Measurements from ENCODE around the gene ATP1B2.
A peak's percentile ranks its signal among the peaks of the same experiment; 100 is the strongest.
"Not testable (repeated sequence)": the region's sequence is repeated elsewhere in the genome, so short reads cannot be mapped to it uniquely, and the experiment has no call there.

The ATP1B2 gene

GRCh38 chr17:7636163-7636562 lies 14.6 kb upstream of the ATP1B2 start:
- DNase-seq, result no peak

DNA sequence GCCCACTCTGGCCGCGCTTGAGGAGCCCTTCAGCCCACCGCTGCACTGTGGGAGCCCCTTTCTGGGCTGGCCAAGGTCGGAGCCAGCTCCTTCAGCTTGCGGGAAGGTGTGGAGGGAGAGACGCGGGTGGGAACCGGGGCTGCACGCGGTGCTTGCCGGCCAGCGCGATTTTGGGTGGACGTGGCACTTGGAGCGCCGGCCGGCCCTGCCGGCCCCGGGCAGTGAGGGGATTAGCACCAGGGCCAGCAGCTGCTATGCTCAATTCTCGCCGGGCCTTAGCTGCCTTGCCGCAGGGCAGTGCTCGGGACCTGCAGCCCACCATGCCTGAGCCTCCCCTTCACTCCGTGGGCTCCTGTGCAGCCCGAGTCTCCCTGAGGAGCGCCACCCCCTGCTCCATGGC lies 9.9 kb upstream of the ATP1B2 start:
- DNase-seq, result no peak

- not testable (repeated sequence) for DNase-seq
Observed at GRCh38 chr17:7641635-7642034, 9.1 kb upstream of the ATP1B2 start.

GRCh38 chr17:7644775-7645174 lies 6.0 kb upstream of the ATP1B2 start:
- no peak for DNase-seq

DNA sequence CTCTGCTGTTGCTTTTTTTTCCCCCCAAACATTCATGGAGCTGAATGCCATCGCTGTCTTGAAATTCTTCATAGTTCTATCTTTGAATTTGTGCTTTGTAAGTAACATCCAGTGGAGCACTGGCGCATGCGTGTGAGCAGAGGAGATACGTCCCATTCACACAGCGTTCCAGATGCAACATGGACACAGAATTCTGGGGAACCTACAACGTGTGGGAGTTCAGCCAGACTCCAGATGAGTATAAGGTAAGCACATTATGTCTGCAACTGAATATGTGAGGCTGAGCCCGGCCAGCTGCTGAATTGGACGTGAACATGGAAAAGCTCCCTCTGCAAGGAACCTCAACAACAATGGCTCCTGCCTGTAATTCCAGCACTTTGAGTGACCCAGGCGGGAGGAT lies 4.3 kb upstream of the ATP1B2 start:
- DNase-seq, result no peak

DNA sequence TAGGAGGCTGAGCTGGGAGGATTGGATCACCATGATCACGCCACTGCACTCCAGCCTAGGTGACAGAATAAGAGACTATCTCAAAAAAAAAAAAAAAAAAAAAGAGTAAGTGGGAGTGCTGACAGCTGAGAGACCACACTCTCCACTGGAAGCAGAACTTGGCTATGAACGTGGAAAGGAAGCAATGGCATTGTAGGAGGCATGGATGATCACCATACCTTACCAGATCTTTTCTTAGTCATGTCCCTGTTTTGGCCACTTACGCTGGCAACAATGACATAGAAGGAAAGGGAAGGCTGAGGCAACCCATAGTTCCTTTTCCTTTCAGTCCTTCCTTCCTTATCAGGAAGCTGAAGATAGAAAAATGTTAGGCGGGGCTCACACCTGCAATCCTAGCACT lies 3.7 kb upstream of the ATP1B2 start:
- DNase-seq, result no peak

DNA sequence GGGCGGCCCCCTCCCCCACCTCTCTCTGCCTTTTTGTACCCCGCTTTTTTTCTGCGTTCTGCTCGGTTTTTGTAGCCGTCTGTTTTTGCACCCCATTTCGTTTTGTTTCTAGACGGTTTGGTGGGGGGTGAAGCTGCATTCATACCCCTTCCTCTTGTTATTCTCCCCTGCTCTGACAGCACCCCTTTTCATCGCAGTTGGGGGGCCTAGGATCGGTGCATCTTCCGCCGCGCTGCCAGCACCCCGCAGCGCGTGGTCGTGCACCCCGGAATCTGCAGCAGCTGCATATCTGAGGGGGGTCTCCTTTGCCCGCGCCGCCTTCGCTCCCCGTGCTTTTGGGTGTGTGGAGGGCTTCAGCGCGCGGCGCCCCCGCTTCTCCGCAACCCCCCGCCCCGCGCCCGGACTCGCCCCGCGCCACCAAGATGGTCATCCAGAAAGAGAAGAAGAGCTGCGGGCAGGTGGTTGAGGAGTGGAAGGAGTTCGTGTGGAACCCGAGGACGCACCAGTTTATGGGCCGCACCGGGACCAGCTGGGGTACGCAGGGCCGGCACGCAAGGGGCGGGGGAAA lies 455 bp downstream of the ATP1B2 start:
- DNase-seq, result no peak

DNA sequence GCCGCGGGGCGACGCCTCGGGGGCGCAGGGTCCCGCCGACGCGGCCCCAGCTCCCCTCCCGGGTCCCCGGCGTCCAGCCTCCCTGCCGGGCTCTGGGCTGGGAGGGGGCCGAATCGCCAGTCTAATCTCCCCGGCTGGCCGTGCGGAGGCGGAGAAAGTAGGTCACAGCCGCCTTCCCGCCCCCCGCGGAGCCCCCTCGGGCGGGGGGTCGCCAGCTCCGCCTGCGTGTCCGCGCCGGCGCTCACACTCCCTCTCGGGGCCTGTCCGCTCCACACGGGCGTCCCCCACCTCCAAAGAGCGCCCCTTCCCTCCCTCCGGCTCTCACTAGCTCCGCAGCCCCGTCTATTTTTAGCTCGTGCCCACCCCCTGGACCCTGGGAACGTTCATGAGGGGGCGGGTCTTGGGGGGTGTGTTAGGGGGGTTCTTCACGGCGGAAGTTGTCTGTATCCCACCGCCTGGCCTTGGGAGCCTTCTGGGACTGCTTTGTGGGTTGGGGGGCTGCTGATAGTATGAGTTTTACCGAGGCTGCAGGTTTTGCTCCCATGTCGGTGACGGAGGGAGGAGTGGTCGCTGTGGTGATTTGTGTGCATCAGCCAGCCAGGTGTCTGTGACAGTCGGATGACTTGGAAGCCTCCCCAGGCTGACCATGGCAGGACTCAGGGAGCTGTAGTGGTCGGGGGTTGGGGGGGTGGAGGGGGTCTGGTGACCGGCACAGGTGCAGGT lies 1.1 kb downstream of the ATP1B2 start:
- DNase-seq, result peak; percentile 7

DNA sequence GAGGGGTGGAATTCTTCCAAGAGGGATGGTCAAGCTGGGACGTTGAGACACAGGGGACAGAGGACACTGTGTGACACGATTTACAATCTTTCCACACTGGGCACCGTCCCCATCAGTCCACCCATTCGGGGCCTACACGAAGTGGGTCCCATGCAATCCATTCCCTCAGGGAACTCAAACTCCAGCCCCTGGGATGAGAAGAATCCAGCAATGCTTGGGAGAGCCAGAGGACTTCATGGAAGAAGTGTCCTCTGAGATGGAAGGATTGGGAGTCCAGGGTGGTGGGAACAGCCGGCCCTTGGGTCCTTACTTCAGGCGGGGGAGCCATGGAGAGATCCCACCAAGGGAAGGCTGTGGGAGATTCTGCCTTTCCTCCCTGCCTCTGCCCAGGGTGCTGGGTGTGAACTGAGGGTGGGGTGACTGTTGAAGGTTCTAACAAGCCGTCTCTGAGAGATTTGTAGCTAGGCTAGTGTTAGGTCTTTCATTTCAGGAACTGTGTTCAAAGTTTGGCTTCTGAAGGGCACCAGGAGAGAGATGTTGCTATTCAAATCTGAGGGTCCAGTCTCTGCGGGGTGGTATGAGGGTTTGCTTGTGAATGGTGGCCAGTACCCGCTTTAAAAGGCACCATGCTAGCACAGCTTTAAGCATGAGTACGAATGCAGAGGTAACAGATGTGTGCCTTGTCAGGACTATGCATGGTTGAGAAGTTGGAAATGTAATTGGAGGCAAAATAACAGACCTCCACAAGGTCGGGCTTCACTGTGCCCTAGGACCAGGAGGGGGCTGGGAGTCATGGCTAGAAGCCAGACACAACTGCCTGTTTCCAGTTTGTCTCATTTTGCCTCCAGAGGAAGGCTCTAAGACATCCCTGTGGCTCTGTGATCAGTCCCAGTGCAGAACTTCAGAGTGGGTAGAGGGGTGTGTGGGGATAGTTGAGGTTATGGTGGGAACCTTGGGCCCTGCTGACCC lies 1.9 kb downstream of the ATP1B2 start:
- DNase-seq, result no peak

DNA sequence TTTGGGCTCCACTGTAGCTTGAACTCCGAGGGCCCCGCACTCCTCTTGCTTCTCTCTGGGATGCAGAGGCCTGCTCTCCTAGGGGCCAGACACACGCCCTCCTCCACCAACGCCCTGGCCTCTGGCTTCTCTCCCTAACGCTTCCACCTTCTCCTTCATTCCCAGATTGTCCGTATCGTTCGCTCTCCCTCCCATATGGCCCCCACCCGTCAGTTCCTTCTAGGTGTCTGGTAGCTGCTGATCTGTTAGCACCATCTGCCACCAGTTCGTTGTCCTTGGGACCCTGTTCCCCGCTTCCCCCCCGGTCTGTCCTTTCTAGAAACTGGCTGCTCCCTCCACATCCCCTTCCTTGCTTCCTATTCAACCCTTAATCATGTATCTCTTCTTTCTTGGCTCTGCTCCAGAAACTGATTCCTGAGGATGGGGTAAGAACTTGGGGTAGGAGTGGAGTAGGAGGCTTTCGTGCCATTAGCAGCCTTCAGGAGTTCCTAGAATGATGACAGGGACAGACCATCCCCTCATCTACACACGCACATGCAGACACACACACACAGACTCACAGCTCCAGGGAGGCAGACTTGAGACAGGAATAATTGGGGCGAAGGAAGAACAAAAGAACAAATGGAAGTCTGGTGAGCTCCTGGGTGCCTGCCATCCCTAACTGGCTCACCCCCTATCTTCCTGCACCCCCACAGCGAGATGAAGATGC lies 4.3 kb downstream of the ATP1B2 start:
- no peak for DNase-seq

DNA sequence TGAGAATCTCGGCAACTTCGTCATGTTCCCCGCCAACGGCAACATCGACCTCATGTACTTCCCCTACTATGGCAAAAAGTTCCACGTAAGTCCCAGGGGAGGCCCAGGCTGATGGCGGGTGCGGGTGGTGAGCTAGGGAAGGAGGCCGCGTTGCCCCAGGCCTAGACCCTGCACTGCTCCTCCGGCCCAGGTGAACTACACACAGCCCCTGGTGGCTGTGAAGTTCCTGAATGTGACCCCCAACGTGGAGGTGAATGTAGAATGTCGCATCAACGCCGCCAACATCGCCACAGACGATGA lies 4.8 kb downstream of the ATP1B2 start:
- DNase-seq, result no peak

DNA sequence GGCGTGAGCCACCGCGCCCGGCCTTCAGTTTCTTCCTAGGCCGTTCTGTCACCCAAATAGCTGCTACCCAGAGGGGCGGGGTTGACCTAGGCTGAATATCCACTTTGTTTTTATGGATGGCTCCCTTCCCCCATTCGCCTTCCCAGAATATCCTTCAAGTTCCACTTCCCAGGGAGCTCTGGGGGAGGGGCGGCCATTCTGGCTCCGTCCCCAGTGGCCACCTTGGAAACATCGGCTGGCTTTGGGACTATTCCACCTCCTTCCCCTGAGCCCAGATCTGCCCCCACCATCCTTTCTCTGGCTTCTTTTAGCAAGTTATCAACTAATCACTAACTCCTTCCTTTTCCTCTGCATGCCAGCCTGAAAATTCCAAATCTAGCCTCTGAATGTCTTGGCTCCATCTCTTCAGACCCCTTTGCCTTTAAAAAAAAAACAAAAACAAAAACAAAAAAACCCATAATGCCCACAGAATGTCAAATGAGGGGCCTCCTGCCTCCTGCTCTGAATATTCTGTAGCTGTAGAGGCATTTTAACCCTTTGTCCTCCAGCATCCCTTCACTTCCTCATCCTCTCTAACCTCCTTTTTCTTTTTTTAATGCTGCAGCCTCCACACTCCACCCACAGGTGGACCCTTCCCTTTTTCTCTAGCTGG lies 6.4 kb downstream of the ATP1B2 start:
- no peak for DNase-seq

- DNase-seq, result peak; percentile 14
Observed at GRCh38 chr17:7667656-7668406, 17.1 kb downstream of the ATP1B2 start.

DNA sequence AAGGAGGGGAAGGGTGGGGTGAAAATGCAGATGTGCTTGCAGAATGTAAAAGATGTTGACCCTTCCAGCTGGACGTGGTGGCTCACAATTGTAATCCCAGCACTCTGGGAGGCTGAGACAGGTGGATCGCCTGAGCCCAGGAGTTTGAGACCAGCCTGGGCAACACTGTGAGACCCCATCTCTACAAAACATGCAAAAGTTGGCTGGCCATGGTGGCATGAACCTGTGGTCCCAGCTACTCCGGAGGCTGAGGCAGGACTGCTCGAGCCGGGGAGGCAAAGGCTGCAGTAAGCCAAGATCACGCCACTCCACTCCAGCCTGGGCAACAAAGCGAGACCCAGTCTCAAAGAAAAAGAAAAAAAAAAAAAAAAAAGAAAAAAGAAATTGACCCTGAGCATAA lies 17.8 kb downstream of the ATP1B2 start:
- no peak for DNase-seq

DNA sequence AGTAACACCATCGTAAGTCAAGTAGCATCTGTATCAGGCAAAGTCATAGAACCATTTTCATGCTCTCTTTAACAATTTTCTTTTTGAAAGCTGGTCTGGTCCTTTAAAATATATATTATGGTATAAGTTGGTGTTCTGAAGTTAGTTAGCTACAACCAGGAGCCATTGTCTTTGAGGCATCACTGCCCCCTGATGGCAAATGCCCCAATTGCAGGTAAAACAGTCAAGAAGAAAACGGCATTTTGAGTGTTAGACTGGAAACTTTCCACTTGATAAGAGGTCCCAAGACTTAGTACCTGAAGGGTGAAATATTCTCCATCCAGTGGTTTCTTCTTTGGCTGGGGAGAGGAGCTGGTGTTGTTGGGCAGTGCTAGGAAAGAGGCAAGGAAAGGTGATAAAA lies 22.5 kb downstream of the ATP1B2 start:
- DNase-seq, result no peak

DNA sequence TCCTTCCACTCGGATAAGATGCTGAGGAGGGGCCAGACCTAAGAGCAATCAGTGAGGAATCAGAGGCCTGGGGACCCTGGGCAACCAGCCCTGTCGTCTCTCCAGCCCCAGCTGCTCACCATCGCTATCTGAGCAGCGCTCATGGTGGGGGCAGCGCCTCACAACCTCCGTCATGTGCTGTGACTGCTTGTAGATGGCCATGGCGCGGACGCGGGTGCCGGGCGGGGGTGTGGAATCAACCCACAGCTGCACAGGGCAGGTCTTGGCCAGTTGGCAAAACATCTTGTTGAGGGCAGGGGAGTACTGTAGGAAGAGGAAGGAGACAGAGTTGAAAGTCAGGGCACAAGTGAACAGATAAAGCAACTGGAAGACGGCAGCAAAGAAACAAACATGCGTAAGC lies 24.2 kb downstream of the ATP1B2 start:
- DNase-seq, result no peak

DNA sequence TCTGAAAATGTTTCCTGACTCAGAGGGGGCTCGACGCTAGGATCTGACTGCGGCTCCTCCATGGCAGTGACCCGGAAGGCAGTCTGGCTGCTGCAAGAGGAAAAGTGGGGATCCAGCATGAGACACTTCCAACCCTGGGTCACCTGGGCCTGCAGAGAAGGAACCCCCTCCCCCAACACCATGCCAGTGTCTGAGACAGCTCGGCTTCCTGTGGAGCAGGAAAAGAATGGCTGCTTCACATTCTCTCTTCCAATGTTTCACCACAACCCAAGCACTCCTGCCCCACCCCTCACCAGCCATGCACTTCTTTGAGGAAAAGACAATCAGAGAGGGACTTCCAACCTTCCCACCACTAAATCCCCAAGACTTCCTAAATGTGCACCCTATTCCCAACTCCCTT lies 25.8 kb downstream of the ATP1B2 start:
- no peak for DNase-seq

GRCh38 chr17:7677388-7678067 lies 26.8 kb downstream of the ATP1B2 start:
- DNase-seq, result no peak

DNA sequence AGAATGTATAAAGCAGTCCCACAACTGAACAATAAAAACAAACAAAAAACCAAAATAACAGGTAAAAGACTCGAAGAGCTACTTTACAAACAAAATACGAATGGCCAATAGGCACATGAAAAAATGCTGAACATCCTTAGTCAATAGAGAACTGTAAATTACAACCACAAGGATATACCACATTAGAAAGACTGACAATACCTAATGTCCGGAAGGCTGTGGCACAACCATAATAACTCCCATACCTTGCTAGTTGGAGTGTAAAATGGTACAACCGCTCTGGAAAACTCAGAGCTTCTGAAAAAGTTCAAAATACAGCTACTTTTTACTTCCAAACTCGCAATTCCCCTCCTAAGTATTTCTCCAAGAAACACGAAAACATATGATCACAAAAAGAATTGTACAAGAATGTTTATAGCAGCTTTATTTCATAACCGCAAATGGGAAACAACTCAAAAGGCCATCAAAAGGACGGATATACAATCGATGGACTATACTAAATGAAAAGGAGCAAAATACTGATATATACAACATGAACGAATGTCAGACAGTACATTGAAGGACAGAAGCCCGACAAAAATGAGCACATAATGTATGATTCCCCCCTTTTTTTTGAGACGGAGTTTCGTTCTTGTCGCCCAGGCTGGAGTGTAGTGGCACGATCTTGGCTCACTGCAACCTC lies 34.3 kb downstream of the ATP1B2 start:
- DNase-seq, result no peak

- peak; percentile 94 for DNase-seq
Observed at GRCh38 chr17:7685533-7686221, 35.0 kb downstream of the ATP1B2 start.
